Heart right ventricle (tissue), 16 donors: ENCODE results near the gene CNOT1. TPM values are rescaled to one million over a fixed set of nuclear protein-coding genes. Genes with fewer than 3 reads are reported as not detected.

Experiments used
- ATAC-seq, 8 donors: fragments of 200-7000 bp; cut with Tn5 transposase; one replicate each; pipeline ENCODE4 v1.9.1; 2020; ENCODE audit warnings: mild to moderate bottlenecking in 8 of 8, moderate library complexity in 8 of 8, moderate number of reproducible peaks in 1 of 8
- DNase-seq, 2 donors: peaks; one replicate each; pipeline ENCODE4 v3.0.0-alpha.2; 2020
- H3K27ac ChIP-seq, 10 donors: fragments of 200-600 bp; sonication (generic) in 2 of 10; one replicate each; pipeline versions ENCODE4 v1.5.0 to v1.8.0; 2020 to 2022; ENCODE audit warnings: mild to moderate bottlenecking in 3 of 10
- H3K27me3 ChIP-seq, 7 donors: fragments of 200-600 bp; one replicate each; pipeline ENCODE4 v1.8.0; 2021 to 2022; ENCODE audit warnings: mild to moderate bottlenecking in 2 of 7
- H3K36me3 ChIP-seq, 9 donors: fragments of 200-600 bp; sonication (generic) in 1 of 9; one replicate each; pipeline versions ENCODE4 v1.5.0 to v1.8.0; 2020 to 2022; ENCODE audit warnings: mild to moderate bottlenecking in 2 of 9
- H3K4me1 ChIP-seq, 9 donors: fragments of 200-600 bp; sonication (generic) in 1 of 9; one replicate each; pipeline versions ENCODE4 v1.5.0 to v1.8.0; 2020 to 2022; ENCODE audit warnings: mild to moderate bottlenecking in 4 of 9
- H3K4me3 ChIP-seq, 10 donors: fragments of 200-600 bp; sonication (generic) in 2 of 10; one replicate each; pipeline versions ENCODE4 v1.5.0 to v1.8.0; 2020 to 2022; ENCODE audit warnings: mild to moderate bottlenecking in 7 of 10, moderate library complexity in 2 of 10
- H3K9me3 ChIP-seq, 11 donors: fragments of 200-600 bp in 10 of 11; sonication (generic) in 2 of 11; one replicate each; pipeline versions ENCODE4 v1.5.0 to v1.8.0; 2013 to 2022; ENCODE audit warnings: mild to moderate bottlenecking in 2 of 11, control low read depth in 1 of 11, moderate library complexity in 1 of 11
- WGBS, 2 donors: extraction: QIAGEN DNeasy Blood & Tissue Kit; methylation state at CpG; one replicate each; pipeline ENCODE4 v1.1.7; 2013; ENCODE audit warnings: inconsistent platforms in 1 of 2; 5-methylcytosine and 5-hydroxymethylcytosine counted together
- intact Hi-C, 10 donors: fragments of 100-400 bp; cut with DNase I; formaldehyde crosslinking; loops; one replicate each; pipeline versions ENCODE4 v1.11.1 to v1.14.2; 2022
- polyA plus RNA-seq, 2 donors: library from polyadenylated mRNA; stranded (reverse); fragments of 200-250 nt; gene quantifications; one replicate each; pipeline ENCODE4 v1.2.3, GENCODE V29; 2013
- total RNA-seq, 10 donors: library from RNA; stranded (reverse); fragmentation: NEBNext Ultra II Directional in 3 of 10; extraction: Animal tissue kit (Norgen Biotek cat#: 25700) in 3 of 10; gene quantifications; one replicate each; pipeline versions ENCODE4 v1.2.1 to v1.2.4, GENCODE V29; 2021 to 2023
- TF ChIP-seq, protein P1 (sequence below), 9 donors: fragments of 200-600 bp; sonication (generic) in 2 of 9; IDR thresholded peaks; one replicate each; pipeline versions ENCODE4 v1.5.0 to v1.8.0; 2021 to 2022; ENCODE audit warnings: antibody characterized with exemption in 9 of 9, mild to moderate bottlenecking in 5 of 9, moderate library complexity in 1 of 9
- donor health status: Arrhythmogenic right ventricular cardiomyopathy.
- donor health status: ischemic (EF 13 %, LVEDD 7.1; RV severe dilation, severe dysfunction).
- donor health status: healthy with polysubstance abuse.
- donor health status: DM: no; HTN: yes; CAD: no.
- donor health status: DM: no; HTN: no; CAD: no.
- donor health status: ischemic (EF 25% LVEDD 6.9; RV normal size, moderate dysfunction).
- donor health status: ischemic (EF 25% LVEDD 5.7; RV mildly dilated, moderate dysfunction).
- donor health status: healthy.
- donor health status: DM: yes; HTN: yes; CAD: no.
- donor health status: Ischemic cardiomyopathy.
- donor health status: ischemic (EF 35%, LVEDD 5.7; RV mildly dilated, moderate dysfunction).
- donor health status: nonischemic (EF 11% LVEDD 7.7; RV severe dilation, severe dysfunction).
- donor health status: DM: yes; HTN: yes; CAD: no.
- donor health status: PGD.
- donor health status: ischemic (EF 29% LVEDD 5.4; RV normal size, mild dysfunction).
- donor health status: nonischemic (EF 23%, LVEDD 6.1; RV moderate dilation, normal function).

CNOT1 gene
- total and polyA plus RNA-seq, 12 donors = 27.2 to 102 (median 81.7) TPM

- H3K27me3 ChIP-seq = no peaks in the 10 kb centered on the region
- peaks cover 0 to 13% (median 0%) of the 10 kb centered on the region in 9 donors for H3K4me1 ChIP-seq
- peaks cover 0 to 91% (median 12%) of the 10 kb centered on the region in 9 donors for H3K36me3 ChIP-seq
- no peak overlapping the region for H3K4me3 ChIP-seq
- intact Hi-C loops = loop anchor here in 1 of 10 donors (10.0 kb wide), 1 partner anchor 147 kb away; no protein-coding TSS in a partner anchor
- no peaks in the 10 kb centered on the region for H3K9me3 ChIP-seq
- DNase-seq (no peak), ATAC-seq (no peak)
- H3K27ac ChIP-seq = no peak overlapping the region
- WGBS, 2 donors = 78 to 82% methylated on average over 15 of the region's 15 CpGs
- TF ChIP-seq, protein P1, sequence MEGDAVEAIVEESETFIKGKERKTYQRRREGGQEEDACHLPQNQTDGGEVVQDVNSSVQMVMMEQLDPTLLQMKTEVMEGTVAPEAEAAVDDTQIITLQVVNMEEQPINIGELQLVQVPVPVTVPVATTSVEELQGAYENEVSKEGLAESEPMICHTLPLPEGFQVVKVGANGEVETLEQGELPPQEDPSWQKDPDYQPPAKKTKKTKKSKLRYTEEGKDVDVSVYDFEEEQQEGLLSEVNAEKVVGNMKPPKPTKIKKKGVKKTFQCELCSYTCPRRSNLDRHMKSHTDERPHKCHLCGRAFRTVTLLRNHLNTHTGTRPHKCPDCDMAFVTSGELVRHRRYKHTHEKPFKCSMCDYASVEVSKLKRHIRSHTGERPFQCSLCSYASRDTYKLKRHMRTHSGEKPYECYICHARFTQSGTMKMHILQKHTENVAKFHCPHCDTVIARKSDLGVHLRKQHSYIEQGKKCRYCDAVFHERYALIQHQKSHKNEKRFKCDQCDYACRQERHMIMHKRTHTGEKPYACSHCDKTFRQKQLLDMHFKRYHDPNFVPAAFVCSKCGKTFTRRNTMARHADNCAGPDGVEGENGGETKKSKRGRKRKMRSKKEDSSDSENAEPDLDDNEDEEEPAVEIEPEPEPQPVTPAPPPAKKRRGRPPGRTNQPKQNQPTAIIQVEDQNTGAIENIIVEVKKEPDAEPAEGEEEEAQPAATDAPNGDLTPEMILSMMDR (IDR thresholded peaks at IDR 0.05) = no peak
Measured at GRCh38 chr16:58507195-58507962, 122.2 kb downstream of the CNOT1 start.

DNA sequence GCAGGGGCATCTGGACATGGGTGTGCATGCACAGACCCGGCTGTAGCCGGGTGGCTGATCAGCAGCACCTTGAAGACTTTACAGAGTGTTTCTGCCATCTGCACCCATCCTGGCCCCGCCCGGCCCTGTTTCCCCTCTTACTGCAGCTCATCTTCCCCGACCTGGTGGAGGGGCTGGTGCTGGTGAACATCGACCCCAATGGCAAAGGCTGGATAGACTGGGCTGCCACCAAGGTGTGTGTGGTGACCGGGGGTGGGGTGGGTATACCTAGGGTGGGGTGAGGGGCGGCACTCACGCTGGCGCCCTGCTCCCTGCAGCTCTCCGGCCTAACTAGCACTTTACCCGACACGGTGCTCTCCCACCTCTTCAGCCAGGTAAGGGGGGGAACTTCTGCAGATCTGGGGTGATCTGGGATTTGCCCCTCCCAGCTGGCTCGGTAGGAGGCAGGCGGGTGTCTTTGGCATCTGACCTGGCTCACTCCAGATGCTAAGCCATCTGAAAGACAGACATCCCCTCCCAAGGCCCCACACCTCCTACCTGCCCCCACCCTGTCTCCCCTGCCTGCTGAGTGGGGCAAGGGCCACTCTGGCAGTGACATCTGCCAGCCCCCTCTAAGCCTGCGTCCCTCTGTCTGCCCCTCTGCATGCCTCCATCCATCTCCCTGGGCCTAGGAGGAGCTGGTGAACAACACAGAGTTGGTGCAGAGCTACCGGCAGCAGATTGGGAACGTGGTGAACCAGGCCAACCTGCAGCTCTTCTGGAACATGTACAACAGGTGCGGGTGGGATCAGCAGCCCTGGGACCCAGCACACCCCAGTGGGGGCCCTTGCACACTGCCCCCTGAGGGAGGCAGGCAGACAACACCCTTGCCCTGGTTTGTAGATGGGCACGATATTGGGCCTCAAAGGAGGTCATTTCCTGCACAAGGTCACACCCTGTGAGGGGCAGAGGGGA is 123.1 kb downstream of the CNOT1 start:
- H3K36me3 ChIP-seq = peaks cover 0 to 87% (median 12%) of the 10 kb centered on the region in 9 donors

DNA sequence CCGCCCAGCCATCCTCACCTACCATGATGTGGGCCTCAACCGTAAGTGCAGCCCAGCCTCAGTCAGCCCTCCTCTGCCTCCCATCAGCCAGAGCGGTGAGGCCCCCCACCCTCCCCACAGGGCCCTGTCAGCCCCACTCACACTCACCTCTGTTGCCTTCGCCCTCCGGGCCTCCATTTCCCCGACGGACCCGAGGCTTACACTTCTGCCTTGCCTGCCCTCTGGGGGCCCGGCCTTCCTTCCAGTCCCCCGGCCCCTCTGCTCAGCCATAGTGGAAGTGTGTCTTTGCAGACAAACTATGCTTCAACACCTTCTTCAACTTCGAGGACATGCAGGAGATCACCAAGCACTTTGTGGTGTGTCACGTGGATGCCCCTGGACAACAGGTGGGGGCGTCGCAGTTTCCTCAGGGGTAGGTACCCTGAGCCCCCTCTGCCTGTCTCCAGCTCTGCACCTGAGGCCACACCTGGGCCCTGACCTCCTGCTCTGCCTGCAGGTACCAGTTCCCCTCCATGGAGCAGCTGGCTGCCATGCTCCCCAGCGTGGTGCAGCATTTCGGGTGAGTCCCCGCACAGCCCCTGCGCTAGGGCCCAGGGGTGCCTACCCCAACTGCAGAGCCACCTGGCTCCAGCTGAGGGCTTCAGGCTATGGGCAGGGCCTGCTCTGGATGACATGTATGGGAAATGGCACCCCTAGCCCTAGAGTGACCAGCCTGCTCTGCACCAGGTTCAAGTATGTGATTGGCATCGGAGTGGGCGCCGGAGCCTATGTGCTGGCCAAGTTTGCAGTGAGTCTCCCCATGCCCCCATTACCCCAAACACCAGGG is 125.5 kb downstream of the CNOT1 start:
- ATAC-seq = no peak
- TF ChIP-seq, protein P1 (IDR thresholded peaks at IDR 0.05) = no peak

More for the DNA sequence above, 123.1 kb downstream of the CNOT1 start:
- WGBS, 2 donors = 81 to 85% methylated on average over 20 of the region's 20 CpGs
- Histone ChIP-seq H3K9me3 (no peaks in the 10 kb centered on the region), H3K27me3 (peaks cover 0 to 9% (median 0%) of the 10 kb centered on the region in 7 donors), H3K27ac (no peak overlapping the region), H3K4me1 (peaks cover 0 to 8% (median 0%) of the 10 kb centered on the region in 9 donors), H3K4me3 (no peak overlapping the region)
- intact Hi-C loops = loop anchor here in 1 of 10 donors (10.0 kb wide), 1 partner anchor 148 kb away; no protein-coding TSS in a partner anchor
- TF ChIP-seq, protein P1 (IDR thresholded peaks at IDR 0.05) = no peak
- no peak for ATAC-seq
- no peak for DNase-seq

More for the DNA sequence above, 125.5 kb downstream of the CNOT1 start:
- intact Hi-C loops = loop anchor here in 1 of 10 donors (10.0 kb wide), 1 partner anchor 151 kb away; no protein-coding TSS in a partner anchor
- peaks cover 4 to 24% (median 9%) of the 10 kb centered on the region in 9 donors for H3K4me1 ChIP-seq
- H3K27me3 ChIP-seq = peaks cover 0 to 33% (median 0%) of the 10 kb centered on the region in 7 donors
- DNase-seq = no peak
- 92 to 94% methylated on average over 21 of the region's 21 CpGs for WGBS, 2 donors
- H3K36me3 ChIP-seq = peaks cover 0 to 71% (median 12%) of the 10 kb centered on the region in 9 donors
- no peak overlapping the region for H3K4me3 ChIP-seq
- H3K9me3 ChIP-seq = no peaks in the 10 kb centered on the region
- no peak overlapping the region for H3K27ac ChIP-seq
